Cardiac muscle cell (in vitro differentiated cells and primary cell): ENCODE data around the gene ZNF318. TPM values are rescaled to one million over a fixed set of nuclear protein-coding genes. Genes with fewer than 3 reads are reported as not detected.
A peak's percentile ranks its signal among the peaks of the same experiment; 100 is the strongest.

ENCODE experiments used
- DNase-seq, 2 donors: peaks; one replicate each; pipeline versions ENCODE4 v3.0.0 to v3.0.0-alpha.2; 2010 to 2017; ENCODE audit warnings: low read depth in 1 of 2, low spot score in 1 of 2
- H3K27ac ChIP-seq: fragments of 200-600 bp; sonication (generic); 2 replicates; pipeline ENCODE4 v1.5.1; 2016
- H3K27me3 ChIP-seq: fragments of 200-600 bp; sonication (generic); 2 replicates; pipeline ENCODE4 v1.6.0; 2016; ENCODE audit warnings: control low read depth
- H3K36me3 ChIP-seq: fragments of 200-600 bp; sonication (generic); 2 replicates; pipeline ENCODE4 v1.5.1; 2016; ENCODE audit warnings: control low read depth
- H3K4me1 ChIP-seq: fragments of 200-600 bp; sonication (generic); 2 replicates; pipeline ENCODE4 v1.8.1; 2017; ENCODE audit warnings: low read depth, mild to moderate bottlenecking, mixed run types
- H3K4me3 ChIP-seq: fragments of 200-600 bp; sonication (generic); 2 replicates; pipeline ENCODE4 v1.5.1; 2016; ENCODE audit warnings: mild to moderate bottlenecking
- H3K9me3 ChIP-seq: fragments of 200-600 bp; sonication (generic); 2 replicates; pipeline ENCODE4 v1.5.1; 2017; ENCODE audit warnings: low read depth, mild to moderate bottlenecking, control low read depth
- polyA plus RNA-seq: library from polyadenylated mRNA; unstranded; fragments of >200 nt; fragmentation: Nextera tagmentation; extraction: Ambion mirVana; gene quantifications from 2 replicates; pipeline ENCODE4 v1.2.1, GENCODE V29; 2016
- total RNA-seq: library from RNA; depleted of rRNA; stranded (reverse); fragments of >200 nt; gene quantifications from 2 replicates; pipeline ENCODE4 v1.2.3, GENCODE V29; 2016
- TF ChIP-seq, protein P1 (sequence below): IDR thresholded peaks from 2 replicates; pipeline ENCODE4 v1.5.1; 2012; ENCODE audit warnings: low read depth, mild to moderate bottlenecking, low read length

ZNF318 gene
- total and polyA plus RNA-seq, 2 experiments from 2014 or later: 16.2 to 27.2 TPM

- peak in 1 of 2 donors; percentile 11 for DNase-seq
- no peaks in the 10 kb centered on the region for H3K4me1 ChIP-seq
- H3K27me3 ChIP-seq: no peaks in the 10 kb centered on the region
- TF ChIP-seq, protein P1, sequence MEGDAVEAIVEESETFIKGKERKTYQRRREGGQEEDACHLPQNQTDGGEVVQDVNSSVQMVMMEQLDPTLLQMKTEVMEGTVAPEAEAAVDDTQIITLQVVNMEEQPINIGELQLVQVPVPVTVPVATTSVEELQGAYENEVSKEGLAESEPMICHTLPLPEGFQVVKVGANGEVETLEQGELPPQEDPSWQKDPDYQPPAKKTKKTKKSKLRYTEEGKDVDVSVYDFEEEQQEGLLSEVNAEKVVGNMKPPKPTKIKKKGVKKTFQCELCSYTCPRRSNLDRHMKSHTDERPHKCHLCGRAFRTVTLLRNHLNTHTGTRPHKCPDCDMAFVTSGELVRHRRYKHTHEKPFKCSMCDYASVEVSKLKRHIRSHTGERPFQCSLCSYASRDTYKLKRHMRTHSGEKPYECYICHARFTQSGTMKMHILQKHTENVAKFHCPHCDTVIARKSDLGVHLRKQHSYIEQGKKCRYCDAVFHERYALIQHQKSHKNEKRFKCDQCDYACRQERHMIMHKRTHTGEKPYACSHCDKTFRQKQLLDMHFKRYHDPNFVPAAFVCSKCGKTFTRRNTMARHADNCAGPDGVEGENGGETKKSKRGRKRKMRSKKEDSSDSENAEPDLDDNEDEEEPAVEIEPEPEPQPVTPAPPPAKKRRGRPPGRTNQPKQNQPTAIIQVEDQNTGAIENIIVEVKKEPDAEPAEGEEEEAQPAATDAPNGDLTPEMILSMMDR: no peak
- H3K36me3 ChIP-seq: peaks cover 40% of the 10 kb centered on the region
- H3K27ac ChIP-seq: no peak overlapping the region
- H3K9me3 ChIP-seq: no peaks in the 10 kb centered on the region
- no peak overlapping the region for H3K4me3 ChIP-seq
Observed at GRCh38 chr6:43336382-43336781, 33.1 kb downstream of the ZNF318 start.

- Histone ChIP-seq H3K27me3 (no peaks in the 10 kb centered on the region), H3K4me1 (no peaks in the 10 kb centered on the region), H3K9me3 (no peaks in the 10 kb centered on the region), H3K27ac (no peak overlapping the region), H3K36me3 (peaks cover 31% of the 10 kb centered on the region), H3K4me3 (no peak overlapping the region)
- TF ChIP-seq, protein P1: no peak
- no peak for DNase-seq
Observed at GRCh38 chr6:43335469-43335868, 34.0 kb downstream of the ZNF318 start.

GRCh38 chr6:43334466-43335095 is 34.9 kb downstream of the ZNF318 start:
- Histone ChIP-seq H3K9me3 (no peaks in the 10 kb centered on the region), H3K4me1 (no peaks in the 10 kb centered on the region), H3K4me3 (no peak overlapping the region), H3K36me3 (peaks cover 22% of the 10 kb centered on the region), H3K27ac (no peak overlapping the region), H3K27me3 (no peaks in the 10 kb centered on the region)
- DNase-seq: peak; percentile 73 to 77
- TF ChIP-seq, protein P1: peak; percentile 60

GRCh38 chr6:43331891-43332290 is 37.6 kb downstream of the ZNF318 start:
- H3K4me3 ChIP-seq: no peak overlapping the region
- H3K9me3 ChIP-seq: no peaks in the 10 kb centered on the region
- peaks cover 9% of the 10 kb centered on the region for H3K4me1 ChIP-seq
- no peaks in the 10 kb centered on the region for H3K27me3 ChIP-seq
- DNase-seq: no peak
- H3K36me3 ChIP-seq: peaks cover 4% of the 10 kb centered on the region
- H3K27ac ChIP-seq: no peak overlapping the region
- TF ChIP-seq, protein P1: no peak

DNA sequence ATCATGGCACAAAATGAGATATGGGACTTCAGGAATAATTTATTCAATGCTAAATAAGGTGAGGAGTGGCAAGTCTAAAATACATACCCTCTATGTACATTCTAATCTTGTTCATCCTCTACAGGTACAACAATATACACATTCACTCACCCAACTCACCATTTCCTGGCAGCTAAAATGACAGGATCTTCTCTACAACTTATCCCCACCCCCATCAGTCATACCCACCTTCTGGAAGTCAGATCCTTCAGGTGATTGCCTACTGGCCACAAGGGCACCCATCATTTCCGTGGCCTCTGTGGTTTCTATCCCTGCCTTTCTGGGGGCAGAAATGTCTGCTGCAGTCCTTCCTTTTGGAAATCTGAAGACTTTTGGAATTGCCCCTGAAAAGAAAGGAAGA is 38.0 kb downstream of the ZNF318 start:
- Histone ChIP-seq H3K4me3 (no peak overlapping the region), H3K4me1 (peaks cover 9% of the 10 kb centered on the region), H3K27me3 (no peaks in the 10 kb centered on the region), H3K9me3 (no peaks in the 10 kb centered on the region), H3K36me3 (peaks cover 4% of the 10 kb centered on the region), H3K27ac (no peak overlapping the region)
- TF ChIP-seq, protein P1: no peak
- no peak for DNase-seq
